KG1 (cell line): ENCODE data around the gene FAM76A.
"Not testable (repeated sequence)": the region's sequence is repeated elsewhere in the genome, so short reads cannot be mapped to it uniquely, and the experiment has no call there.

Source experiments
- DNase-seq: peaks from one replicate; lab custom pipeline; 2025; lab: John Stamatoyannopoulos, UW

Gene FAM76A

DNA sequence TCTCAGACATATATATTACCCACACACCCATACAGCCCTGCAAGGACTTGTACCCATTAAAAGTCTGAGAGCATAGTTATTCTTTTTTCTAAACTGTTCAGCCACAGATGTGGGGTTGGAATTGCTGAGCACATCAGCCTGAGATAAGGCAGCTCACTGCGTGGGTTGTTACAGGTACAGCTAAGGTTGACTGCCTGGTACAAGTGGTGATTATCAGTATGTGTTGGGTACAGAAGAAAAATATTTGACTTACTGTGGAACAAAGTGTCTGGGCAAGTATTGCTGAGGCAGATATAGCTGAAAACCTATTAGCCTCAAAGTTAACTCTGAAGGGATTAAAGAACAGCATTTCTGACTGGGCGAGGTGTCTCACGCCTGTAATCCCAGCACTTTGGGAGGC is 52.3 kb downstream of the FAM76A start:
- DNase-seq: no peak

GRCh38 chr1:27779122-27779521 is 53.4 kb downstream of the FAM76A start:
- DNase-seq: no peak

GRCh38 chr1:27782950-27783349 is 57.2 kb downstream of the FAM76A start:
- no peak for DNase-seq

GRCh38 chr1:27784700-27785099 is 58.9 kb downstream of the FAM76A start:
- DNase-seq: no peak

- no peak for DNase-seq
Observed at GRCh38 chr1:27785781-27786455, 60.2 kb downstream of the FAM76A start.

DNA sequence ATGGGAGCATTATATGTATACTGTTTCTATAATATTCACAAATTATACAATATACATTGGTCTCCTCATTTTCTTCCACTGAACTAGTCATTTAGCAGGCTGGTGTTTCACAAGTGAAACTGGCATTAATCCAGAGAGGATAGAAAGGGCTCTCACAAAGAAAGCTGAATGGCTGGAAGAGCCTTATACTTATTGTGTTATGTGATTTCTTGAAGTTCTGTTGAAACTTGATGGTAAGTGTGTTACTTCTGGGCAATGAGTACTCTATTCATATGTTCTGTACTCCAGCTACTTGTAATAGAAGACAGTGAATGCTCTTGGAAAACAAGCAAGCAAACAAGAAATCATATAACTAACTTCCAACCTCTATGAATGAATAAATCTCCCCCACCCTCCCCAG is 62.1 kb downstream of the FAM76A start:
- no peak for DNase-seq

- DNase-seq: no peak
Observed at GRCh38 chr1:27789540-27790041, 63.8 kb downstream of the FAM76A start.

- DNase-seq: not testable (repeated sequence)
Observed at GRCh38 chr1:27790270-27790669, 64.5 kb downstream of the FAM76A start.

- DNase-seq: no peak
Observed at GRCh38 chr1:27795601-27796000, 69.8 kb downstream of the FAM76A start.

DNA sequence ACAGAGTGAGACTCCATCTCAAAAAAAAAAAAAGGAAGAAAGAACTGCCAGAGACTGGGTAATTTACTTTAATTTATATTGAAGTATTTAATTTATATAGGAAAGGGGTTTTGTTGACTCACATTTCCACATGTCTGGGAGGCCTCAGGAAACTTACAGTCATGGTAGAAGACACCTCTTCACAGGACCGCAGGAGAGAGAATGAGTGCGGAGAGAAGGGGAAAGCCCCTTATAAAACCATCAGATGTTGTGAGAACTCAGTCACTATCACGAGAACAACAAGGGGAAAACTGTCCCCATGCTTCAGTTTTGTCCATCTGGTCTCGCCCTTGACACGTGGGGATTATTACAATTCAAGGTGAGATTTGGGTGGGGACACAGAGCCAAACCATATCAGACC is 79.0 kb downstream of the FAM76A start:
- DNase-seq: no peak

GRCh38 chr1:27806758-27807157 is 81.0 kb downstream of the FAM76A start:
- no peak for DNase-seq

GRCh38 chr1:27807385-27807784 is 81.6 kb downstream of the FAM76A start:
- no peak for DNase-seq

DNA sequence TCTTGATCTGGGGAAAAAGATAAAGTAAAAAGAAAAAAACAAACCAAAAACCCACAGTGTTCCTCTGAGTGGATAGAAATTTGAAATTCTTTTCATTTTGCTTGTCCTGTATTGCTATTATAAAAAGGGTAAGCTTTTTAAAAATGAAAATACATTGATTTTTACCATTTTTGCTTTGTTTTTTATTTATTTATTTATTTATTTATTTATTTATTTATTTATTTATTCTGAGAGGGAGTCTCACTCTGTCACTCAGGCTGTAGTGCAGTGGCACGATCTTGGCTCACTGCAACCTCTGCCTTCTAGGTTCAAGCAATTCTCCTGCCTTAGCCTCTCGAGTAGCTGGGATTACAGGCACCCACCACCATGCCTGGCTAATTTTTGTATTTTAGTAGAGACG is 82.4 kb downstream of the FAM76A start:
- DNase-seq: not testable (repeated sequence)

DNA sequence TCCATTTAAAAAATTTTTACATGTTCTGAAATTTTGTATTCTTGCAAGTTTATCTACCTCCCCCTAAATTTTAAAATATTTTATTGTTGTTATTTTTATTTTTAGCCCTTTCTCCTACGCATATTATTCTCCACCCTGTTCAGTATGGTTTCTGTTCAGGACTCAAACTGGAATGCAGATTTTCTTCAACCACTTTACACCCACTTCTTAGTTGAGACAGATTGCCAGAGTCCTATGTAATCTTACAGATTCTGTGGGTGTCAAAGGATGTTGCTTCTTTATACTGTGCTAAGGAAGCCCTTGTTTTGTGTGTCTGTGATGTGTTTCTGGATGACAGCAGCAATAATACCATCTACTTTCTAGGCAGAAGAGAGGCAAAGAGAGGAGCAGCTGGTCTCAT is 84.1 kb downstream of the FAM76A start:
- no peak for DNase-seq

- no peak for DNase-seq
Observed at GRCh38 chr1:27811741-27812500, 86.2 kb downstream of the FAM76A start.
